Erythroblast (primary cell): ENCODE measurements around the gene TIE1.

ENCODE experiments used
- GATA1 ChIP-seq: IDR thresholded peaks from 2 replicates; pipeline ENCODE4 v1.6.1; 2011; ENCODE audit warnings: low read depth, mild to moderate bottlenecking, control low read depth, low read length, moderate library complexity
- POLR2A ChIP-seq: IDR thresholded peaks from 2 replicates; pipeline ENCODE4 v1.6.1; 2011; ENCODE audit warnings: mild to moderate bottlenecking, low read length

DNA sequence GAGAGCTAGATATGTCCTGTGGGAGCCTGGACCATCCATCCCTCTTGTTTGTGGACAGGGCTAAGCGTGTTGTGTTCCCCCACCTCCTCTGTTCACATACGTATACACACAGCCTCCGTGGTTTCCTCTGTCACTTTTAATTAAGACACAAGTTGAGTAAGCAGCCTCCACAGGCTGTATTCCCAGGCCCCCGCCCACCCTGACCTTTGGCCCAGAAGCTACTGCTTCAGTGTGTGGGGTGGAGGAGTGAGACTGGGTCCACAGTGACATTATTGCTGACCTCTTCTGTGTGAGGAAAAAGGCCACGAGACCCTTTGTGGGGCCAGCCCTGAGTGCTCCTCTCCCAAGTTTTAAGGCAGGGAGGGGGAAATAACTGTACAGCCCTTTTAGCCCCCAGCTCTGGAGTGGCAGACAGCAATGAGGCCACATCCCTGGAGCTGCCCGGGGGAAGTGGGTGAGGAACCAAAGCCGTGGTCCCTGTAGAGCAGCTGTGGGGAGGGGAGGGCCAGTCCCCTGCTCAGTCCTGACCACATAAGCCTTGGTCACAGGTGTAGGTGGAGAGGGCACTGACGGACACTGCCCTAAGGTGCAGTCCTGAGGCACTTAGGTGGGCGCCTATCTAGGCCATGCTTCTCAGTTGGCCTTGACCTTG is 62.6 kb downstream of the TIE1 start:
- TF ChIP-seq POLR2A (no peak), GATA1 (no peak)
